Central memory CD4-positive, alpha-beta T cell (primary cell): ENCODE results near the gene HSPG2.

Source experiments
- DNase-seq: peaks from one replicate; pipeline ENCODE4 v3.0.0; 2022

HSPG2 gene

DNA sequence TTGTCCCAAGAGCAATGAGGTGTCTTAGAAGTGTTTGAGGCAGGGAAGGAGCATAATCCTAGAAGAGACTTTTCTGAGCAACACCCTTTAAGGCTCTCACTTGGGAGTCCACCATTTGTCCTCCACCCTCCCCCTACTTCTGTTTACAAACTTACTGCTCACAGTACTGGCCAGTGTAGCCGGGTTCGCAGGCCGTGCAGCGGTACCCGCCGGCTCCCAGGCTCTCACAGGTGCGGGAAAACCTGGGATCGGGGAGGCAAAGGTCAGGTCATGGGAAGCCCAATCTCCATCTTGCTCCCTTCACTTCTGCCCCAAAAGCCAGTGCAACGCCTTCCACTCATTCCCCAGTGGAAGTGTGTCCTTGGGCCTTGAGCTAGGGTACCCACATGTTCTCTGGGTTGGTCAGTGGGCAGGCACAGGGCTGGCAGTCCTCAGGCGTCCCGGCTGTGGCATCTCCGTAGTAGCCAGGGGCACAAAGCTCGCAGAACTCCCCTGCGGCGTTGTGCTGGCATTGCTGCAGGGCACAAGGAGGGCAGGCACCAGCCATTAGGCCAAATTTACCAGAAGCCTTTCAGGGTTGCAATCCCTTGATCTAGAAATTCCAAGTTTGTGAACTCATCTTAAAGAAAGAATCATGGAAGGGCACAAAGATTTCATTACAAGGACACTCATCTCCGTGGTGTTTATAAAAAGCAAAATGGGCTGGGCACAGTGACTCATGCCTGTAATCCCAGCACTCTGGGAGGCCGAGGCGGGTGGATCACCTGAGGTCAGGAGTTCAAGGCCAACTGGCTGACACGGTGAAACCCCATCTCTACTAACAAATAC, 75.3 kb downstream of the HSPG2 start:
- no peak for DNase-seq

- DNase-seq = no peak
Measured at GRCh38 chr1:21860971-21861370, 76.1 kb downstream of the HSPG2 start.

GRCh38 chr1:21859669-21860179, 77.4 kb downstream of the HSPG2 start:
- DNase-seq = no peak

DNA sequence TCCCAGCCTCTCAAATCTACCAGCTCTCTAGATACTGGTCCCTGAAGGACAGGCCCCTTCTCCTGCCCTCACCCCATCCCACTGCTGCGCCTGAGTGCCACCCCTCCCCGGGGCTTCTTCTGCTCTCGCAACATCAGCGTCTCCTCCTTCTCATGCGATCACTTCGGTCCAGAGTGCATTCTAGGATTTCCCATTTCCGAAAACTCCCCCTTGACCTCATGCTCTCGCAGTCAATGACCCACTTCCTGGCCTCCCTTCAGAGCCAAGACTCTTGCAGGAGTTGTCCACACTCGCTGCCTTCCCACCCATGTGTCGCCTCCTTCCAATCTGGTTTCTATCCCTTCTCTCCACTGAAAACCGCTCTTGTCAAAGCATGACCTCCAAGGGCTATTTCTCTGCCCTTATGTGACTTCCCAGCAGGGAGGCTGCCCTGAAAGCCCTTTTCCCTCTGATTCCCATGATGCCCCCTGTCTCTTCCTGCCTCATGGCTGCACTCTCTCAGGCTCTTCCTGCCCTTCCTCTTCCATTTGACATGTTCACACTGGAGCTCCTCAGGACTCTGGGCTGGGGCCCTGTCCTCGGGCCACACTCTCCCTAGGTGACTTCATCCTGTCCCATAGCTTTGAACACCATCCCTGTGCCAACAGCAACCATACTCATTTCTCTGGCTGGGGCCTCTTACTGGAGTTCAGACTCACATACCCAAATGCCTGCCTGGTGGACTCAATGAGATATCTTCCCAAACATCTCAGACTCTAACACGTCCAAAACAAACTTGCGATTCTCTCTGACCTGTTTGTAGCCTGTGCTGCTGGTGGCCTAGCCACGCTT, 79.1 kb downstream of the HSPG2 start:
- no peak for DNase-seq

DNA sequence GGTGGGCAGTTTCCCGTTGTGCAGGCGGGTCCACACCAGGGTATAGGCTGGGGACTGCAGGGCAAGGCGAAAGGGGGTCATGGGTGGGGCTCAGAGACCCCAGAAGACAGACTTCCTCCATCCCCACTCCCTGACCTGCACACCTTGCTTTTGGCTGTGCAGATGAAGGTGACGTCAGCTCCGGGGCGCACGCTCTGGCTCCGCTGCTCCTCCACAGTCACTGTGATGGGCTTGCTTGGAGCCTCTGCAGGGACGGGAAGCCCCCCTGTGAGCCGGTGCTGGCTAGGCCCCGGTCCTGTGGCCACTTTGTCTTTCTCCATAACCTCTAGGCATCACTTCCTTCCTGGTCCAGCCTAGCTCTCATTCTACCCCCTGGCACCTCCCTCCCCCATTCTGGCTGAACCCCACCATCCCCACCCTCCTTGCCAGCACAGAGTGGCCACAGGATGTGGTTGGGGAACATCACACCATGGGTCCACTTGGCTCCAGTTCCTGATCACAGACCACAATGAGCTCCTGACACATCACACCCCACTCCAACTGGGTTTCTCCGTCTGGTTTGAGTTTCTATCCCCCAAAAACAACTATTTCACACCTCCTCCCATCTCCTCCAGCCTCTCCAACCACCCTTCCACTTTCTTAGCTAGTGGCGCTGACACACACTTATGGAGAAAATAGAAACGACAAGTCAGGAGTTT, 79.8 kb downstream of the HSPG2 start:
- DNase-seq = no peak

- DNase-seq = no peak
Measured at GRCh38 chr1:21855257-21856096, 81.6 kb downstream of the HSPG2 start.

- no peak for DNase-seq
Measured at GRCh38 chr1:21854751-21855131, 82.4 kb downstream of the HSPG2 start.

DNA sequence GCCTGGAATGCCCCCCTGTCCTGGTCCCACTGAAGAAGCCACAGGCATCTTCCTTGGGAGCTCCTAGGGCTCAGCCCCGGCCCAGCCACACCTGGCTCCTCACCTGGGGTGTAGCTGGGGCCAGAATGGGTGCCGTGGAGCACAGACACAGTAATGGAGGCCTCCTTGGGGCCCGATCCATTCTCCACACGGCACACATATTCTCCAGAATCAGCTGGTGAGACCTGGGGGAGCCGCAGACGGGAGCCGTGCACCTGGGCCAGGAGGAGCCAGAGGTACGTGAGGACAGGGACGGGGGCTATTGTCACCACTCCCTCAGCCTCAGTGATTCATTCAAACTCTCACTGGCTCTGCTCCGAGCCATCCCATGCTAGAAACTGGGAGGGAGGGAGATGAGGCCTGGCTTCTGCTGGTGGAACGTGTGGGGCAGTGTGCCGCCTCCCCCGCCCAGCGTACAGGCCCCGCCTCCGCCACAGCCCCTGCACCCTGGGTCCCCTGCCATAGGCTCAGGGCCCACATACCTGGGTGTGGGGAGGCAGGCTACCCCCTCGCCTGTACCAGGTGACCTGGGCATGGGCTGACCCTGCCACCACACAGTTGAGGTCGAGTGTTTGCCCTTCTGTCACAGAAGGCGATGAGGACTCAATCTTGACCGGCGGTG, 82.9 kb downstream of the HSPG2 start:
- no peak for DNase-seq

DNA sequence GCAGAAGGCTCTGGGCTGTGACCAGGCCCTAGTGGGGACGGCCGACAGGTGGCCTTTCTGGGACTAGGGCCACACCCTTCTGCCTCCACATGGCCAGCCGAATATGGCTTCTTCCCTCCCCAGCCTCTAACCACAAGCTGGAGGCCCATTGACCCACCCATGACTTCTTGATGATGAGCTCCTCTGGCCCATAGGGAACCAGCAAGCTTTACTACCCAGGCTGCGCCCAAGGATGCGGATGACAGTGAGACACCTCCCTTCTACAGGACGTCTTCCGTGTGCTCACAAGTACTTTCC, 84.0 kb downstream of the HSPG2 start:
- no peak for DNase-seq

DNA sequence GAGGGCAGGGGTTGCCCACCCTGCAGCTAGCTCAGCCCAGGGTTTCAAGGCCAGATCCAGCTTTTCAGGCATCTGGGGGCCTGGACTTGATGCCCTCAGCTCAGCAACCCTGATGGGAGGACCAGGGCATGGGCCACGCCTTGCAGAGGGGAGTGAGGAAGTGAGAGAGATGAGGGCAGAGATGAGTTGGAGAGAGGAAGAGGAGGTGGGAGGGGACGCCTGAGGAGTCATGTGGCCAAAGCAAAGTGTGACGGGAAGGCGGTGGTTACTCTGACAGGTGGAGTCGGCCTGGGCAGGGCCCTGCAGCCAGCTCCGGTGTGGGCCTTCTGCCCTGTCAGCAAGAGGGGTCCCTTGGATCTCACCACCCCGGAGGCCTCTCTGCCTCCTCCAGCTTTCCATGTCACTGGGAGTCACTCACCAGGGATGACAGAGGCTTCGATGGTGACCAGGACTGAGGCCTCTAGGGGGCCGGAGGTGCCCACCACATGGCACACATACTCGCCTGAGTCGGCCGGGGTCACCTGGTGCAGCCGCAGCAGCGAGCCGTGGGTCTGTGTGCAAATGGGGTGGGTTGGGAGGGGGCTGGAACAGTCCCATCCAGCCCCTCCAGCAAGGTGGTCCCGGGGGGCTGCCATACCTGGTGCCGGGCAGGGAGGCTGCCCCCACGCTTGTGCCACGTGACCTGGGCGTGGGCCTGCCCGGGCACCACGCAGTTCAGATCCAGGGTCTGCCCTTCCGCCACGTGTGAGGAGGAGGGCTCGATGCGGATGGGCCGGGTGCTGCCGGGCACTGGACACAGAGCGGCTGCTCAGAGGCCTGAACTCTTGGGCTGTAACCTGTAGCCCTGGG, 84.6 kb downstream of the HSPG2 start:
- DNase-seq = no peak

- no peak for DNase-seq
Measured at GRCh38 chr1:21851430-21852250, 85.5 kb downstream of the HSPG2 start.

- DNase-seq = no peak
Measured at GRCh38 chr1:21849909-21850576, 87.1 kb downstream of the HSPG2 start.

DNA sequence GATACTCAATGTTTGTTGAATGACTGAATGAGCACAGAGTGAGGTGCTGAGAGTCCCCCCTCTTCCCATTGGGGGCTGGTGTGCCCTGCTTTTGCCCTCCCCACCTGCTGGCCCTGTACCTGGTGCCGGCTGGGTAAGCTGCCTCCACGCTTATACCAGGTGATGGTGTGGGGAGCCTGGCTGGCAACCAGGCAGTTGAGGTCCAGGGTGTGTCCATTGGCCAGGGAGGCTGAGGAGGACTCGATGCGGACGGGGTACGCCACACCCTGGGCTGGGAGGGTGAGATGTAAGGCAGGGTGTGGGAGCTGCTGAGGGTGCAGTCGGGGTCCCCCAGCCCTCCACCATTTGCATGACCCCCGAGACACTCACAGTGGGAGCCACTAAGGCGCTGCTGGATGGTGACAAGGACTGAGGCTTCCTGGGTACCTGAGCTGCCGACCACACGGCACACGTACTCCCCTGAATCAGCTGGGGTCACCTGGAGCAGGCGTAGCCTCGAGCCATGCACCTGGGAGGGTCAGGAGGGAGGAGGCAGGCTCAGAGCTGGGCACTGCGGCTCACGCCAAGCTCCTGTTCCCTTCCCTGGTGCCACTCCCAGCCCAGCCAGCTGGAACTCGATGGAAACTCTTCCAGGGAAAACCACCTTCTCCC, 88.5 kb downstream of the HSPG2 start:
- DNase-seq = no peak

GRCh38 chr1:21847223-21848205, 89.6 kb downstream of the HSPG2 start:
- no peak for DNase-seq

DNA sequence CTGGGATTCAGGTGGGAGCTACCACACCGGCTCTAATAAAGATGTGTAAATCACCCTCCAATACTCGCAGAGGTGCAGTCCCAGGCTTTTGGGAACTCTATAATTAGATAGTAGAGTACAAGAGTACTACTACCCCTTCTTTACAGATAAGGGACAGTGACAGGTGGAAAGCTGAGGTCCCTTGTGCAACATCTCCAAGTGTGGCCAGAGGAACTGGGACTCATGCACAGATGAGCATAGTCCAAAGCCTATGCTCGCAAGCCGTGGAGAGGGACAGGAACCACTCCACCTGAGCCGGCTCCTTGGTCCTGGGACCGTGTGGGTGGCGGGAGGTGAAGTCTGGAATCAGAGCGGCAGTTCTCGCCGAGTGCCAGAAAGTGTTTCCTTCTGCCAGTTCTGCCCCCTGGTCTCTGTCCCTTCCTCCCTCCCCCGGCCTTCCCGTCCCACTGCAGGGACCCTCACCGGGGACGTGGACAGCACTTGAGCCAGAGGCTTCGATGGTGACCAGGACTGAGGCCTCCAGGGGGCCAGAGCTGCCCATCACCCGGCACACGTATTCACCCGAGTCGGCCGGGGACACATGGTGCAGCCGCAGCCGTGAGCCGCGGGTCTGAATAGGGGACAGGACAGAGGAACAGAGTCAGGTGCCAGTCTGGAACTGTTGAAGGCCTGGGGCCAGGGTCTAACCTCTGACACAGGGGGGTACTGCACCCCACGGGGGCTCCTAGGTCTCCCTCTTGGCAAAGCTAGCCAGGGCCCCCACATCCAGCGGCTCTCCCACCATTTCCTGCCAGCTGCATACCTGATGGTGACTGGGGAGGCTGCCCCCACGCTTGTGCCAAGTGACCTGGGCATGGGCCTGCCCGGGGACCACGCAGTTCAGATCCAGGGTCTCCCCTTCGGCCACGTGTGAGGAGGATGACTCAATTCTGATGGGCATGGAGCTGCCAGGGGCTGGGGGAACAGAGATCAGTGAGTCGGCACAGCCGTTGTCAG, 91.2 kb downstream of the HSPG2 start:
- DNase-seq = no peak

- no peak for DNase-seq
Measured at GRCh38 chr1:21843996-21844395, 93.1 kb downstream of the HSPG2 start.
